GM18868 (cell line): ENCODE results near the gene BCOR.

Experiments
- ATAC-seq: cut with Tn5 transposase; IDR thresholded peaks from one replicate; pipeline ENCODE4 v1.9.1; 2021; ENCODE audit warnings: mild to moderate bottlenecking, moderate library complexity; ENCODE audit not compliant: unreplicated experiment

BCOR gene

GRCh38 chrX:40099055-40099958 lies 1.5 kb upstream of the BCOR start:
- peak; percentile 46 for ATAC-seq

- ATAC-seq, result no peak
Measured at GRCh38 chrX:40098264-40099054, 701 bp upstream of the BCOR start.

- no peak for ATAC-seq
Measured at GRCh38 chrX:40097141-40097503, 636 bp downstream of the BCOR start.

- ATAC-seq, result no peak
Measured at GRCh38 chrX:40096395-40097091, 1.2 kb downstream of the BCOR start.

- no peak for ATAC-seq
Measured at GRCh38 chrX:40095583-40096394, 2.0 kb downstream of the BCOR start.

GRCh38 chrX:40094900-40095582 lies 2.7 kb downstream of the BCOR start:
- ATAC-seq, result no peak

GRCh38 chrX:40094041-40094899 lies 3.5 kb downstream of the BCOR start:
- no peak for ATAC-seq

- ATAC-seq, result no peak
Measured at GRCh38 chrX:40093586-40093985, 4.2 kb downstream of the BCOR start.

GRCh38 chrX:40092808-40093435 lies 4.8 kb downstream of the BCOR start:
- ATAC-seq, result no peak

GRCh38 chrX:40091691-40092421 lies 5.9 kb downstream of the BCOR start:
- no peak for ATAC-seq

- no peak for ATAC-seq
Measured at GRCh38 chrX:40090961-40091360, 6.8 kb downstream of the BCOR start.

GRCh38 chrX:40090050-40090804 lies 7.5 kb downstream of the BCOR start:
- no peak for ATAC-seq

GRCh38 chrX:40088803-40089540 lies 8.8 kb downstream of the BCOR start:
- ATAC-seq, result no peak

GRCh38 chrX:40088299-40088625 lies 9.5 kb downstream of the BCOR start:
- no peak for ATAC-seq

GRCh38 chrX:40087425-40088298 lies 10.1 kb downstream of the BCOR start:
- no peak for ATAC-seq
